SU-DHL-6 (cell line): Measurements from ENCODE around the gene LRRN3.

Source experiments
- CTCF ChIP-seq: fragments of 200-600 bp; sonication (generic); IDR thresholded peaks from one replicate; pipeline ENCODE4 v1.5.1; 2017; ENCODE audit warnings: antibody characterized with exemption, mild to moderate bottlenecking, low read length, moderate library complexity; ENCODE audit not compliant: insufficient read depth, poor library complexity, severe bottlenecking
- EZH2phosphoT487 ChIP-seq: fragments of 200-600 bp; sonication (generic), shearing (Covaris generic); conservative IDR thresholded peaks from 2 replicates; pipeline ENCODE4 v1.6.1; 2018; ENCODE audit warnings: mild to moderate bottlenecking, antibody characterized with exemption, low read length, moderate library complexity, mixed read lengths

- no peak for TF ChIP-seq CTCF
- TF ChIP-seq EZH2phosphoT487 = no peak
Measured at GRCh38 chr7:111173528-111173927, 82.6 kb downstream of the LRRN3 start.
